D721Med (cell line): Measurements from ENCODE around the gene RAB41.

Experiments used
- DNase-seq: peaks from one replicate; pipeline ENCODE4 v3.0.0; 2011; ENCODE audit warnings: low spot score; ENCODE audit not compliant: insufficient read length
- FAIRE-seq: peaks from 2 replicates; lab custom pipeline; 2011; peaks lifted over from hg19 to GRCh38; lab: Jason Lieb, UNC
- CTCF ChIP-seq: IDR thresholded peaks from 2 replicates; pipeline ENCODE4 v1.5.1; 2012; ENCODE audit warnings: mild to moderate bottlenecking, control low read depth; ENCODE audit not compliant: insufficient read depth; ENCODE audit errors: missing control alignments

Gene RAB41

GRCh38 chrX:70253377-70254062 lies 28.5 kb upstream of the RAB41 start:
- no peak for TF ChIP-seq CTCF
- FAIRE-seq (no peak), DNase-seq (no peak)

DNA sequence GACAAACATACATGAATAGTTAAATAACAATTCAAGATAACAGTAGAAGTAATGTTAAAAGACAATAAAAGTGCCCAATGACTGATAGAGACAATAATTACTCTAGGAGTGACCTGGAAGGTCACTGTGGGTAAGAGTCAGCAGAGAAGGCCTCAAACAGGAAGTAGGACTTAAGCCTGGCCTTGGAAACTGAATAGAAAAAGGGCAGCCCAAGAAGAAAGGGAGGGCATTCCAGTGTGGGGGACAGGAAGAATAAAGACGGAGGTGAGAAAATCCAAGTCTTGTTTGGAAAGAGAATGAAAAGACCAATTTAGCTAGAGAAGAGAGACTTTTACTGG lies 27.9 kb upstream of the RAB41 start:
- no peak for FAIRE-seq
- no peak for TF ChIP-seq CTCF
- DNase-seq: no peak

- FAIRE-seq (no peak), DNase-seq (no peak)
- TF ChIP-seq CTCF: no peak
Measured at GRCh38 chrX:70254909-70255308, 27.1 kb upstream of the RAB41 start.

DNA sequence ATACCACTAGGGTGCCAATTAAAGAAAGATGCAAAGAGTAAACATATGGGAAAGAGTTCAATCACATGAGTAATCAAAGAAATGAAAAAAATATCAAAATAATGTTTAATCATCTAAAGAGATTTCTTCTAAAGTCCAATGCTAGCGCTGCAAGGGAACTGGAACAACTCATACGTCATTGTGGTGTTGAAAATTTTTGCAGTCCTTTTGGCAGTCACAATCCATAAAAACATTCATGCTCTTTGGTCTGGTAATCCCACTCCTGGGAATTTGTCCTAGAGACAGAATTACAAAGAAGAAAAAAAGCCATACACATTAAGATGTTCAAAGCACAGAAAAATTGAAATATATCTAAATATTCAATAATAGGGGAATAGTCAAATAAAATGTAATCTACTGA lies 26.5 kb upstream of the RAB41 start:
- DNase-seq: no peak
- FAIRE-seq: no peak
- no peak for TF ChIP-seq CTCF

GRCh38 chrX:70257423-70258288 lies 24.3 kb upstream of the RAB41 start:
- no peak for TF ChIP-seq CTCF
- FAIRE-seq (no peak), DNase-seq (no peak)

DNA sequence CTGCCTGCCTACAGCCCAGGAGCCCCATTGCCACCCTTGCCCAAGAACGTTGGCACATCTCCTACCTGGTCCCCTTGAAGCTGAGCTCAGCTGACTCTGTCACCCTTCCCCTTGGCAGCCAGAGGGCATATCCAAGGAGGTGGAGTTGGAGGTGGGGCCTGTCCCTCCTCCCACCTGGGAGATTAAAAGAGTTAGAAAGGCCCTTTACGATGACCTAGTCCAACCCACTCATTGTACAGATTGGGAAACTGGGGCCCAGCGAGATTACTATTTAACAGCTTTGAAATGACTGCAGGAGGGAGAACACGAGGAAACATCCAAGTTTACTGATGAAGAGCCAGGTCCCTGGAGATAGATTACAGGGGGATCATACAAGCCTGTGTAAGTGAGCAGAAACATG lies 21.9 kb upstream of the RAB41 start, which contains the start of gene P2RY4:
P2RY4 (minus strand) TSS at position 101 of the 400 bp plus-strand sequence. CDS start 580 bp downstream, outside the sequence.
- no peak for FAIRE-seq
- DNase-seq: no peak
- no peak for TF ChIP-seq CTCF

- TF ChIP-seq CTCF: peak; percentile 56
- no peak for DNase-seq
- no peak for FAIRE-seq
Measured at GRCh38 chrX:70262952-70263567, 18.9 kb upstream of the RAB41 start.
